ENCODE measurements around the gene POPDC3.

- TF ChIP-seq, protein P1, sequence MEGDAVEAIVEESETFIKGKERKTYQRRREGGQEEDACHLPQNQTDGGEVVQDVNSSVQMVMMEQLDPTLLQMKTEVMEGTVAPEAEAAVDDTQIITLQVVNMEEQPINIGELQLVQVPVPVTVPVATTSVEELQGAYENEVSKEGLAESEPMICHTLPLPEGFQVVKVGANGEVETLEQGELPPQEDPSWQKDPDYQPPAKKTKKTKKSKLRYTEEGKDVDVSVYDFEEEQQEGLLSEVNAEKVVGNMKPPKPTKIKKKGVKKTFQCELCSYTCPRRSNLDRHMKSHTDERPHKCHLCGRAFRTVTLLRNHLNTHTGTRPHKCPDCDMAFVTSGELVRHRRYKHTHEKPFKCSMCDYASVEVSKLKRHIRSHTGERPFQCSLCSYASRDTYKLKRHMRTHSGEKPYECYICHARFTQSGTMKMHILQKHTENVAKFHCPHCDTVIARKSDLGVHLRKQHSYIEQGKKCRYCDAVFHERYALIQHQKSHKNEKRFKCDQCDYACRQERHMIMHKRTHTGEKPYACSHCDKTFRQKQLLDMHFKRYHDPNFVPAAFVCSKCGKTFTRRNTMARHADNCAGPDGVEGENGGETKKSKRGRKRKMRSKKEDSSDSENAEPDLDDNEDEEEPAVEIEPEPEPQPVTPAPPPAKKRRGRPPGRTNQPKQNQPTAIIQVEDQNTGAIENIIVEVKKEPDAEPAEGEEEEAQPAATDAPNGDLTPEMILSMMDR (conservative IDR thresholded peaks at IDR 0.05 in 1 of 2, IDR thresholded peaks at IDR 0.05 in 1 of 2; ENCODE audit: extremely low read depth in 1 of 2, insufficient read depth in 1 of 2, low read depth in 1 of 2, low read length in 2 of 2) = no peak
- TF ChIP-seq EZH2 (IDR thresholded peaks at IDR 0.05; ENCODE audit: borderline replicate concordance, low read length) = no peak
Measured at GRCh38 chr6:105174512-105174911, 5.3 kb downstream of the POPDC3 start.

All from mammary epithelial cell (primary cell).